Measurements from ENCODE around the gene OLIG2.

The OLIG2 gene

GRCh38 chr21:33076600-33077329, 51.0 kb downstream of the OLIG2 start:
- TF ChIP-seq CTCF (IDR thresholded peaks at IDR 0.05; ENCODE audit: low read depth, low read length) = no peak
- H3K4me3 ChIP-seq (ENCODE audit: low read depth, low read length) = no peak overlapping the region

All from WI38 (cell line).